ENCODE measurements around the gene IL34. TPM values are rescaled to one million over a fixed set of nuclear protein-coding genes. Genes with fewer than 3 reads are reported as not detected.

IL34 gene
- polyA plus RNA-seq, 1 of the 3 experiments (the other 2 are of a cell fraction) = 0.18 TPM

GRCh38 chr16:70598937-70599503, 47.3 kb upstream of the IL34 start (continued):
- no peak for TF ChIP-seq ZBTB33 (IDR thresholded peaks at IDR 0.05; ENCODE audit: borderline replicate concordance, low read depth)
- no peak for TF ChIP-seq TAF1 (IDR thresholded peaks at IDR 0.05; ENCODE audit: borderline replicate concordance, low read depth, low read length)
- no peak for TF ChIP-seq FOXJ3 (CRISPR knock-in tag; IDR thresholded peaks at IDR 0.05)
- no peak for TF ChIP-seq SMC3 (IDR thresholded peaks at IDR 0.05; ENCODE audit: low read depth, low read length)
- no peak for TF ChIP-seq SIN3A (IDR thresholded peaks at IDR 0.05; ENCODE audit: borderline replicate concordance, low read depth, low read length)

GRCh38 chr16:70600730-70601129, 45.6 kb upstream of the IL34 start:
- Histone ChIP-seq H3K27me3 (ENCODE audit: insufficient read depth) (no peaks in the 10 kb centered on the region), H3K36me3 (replicated peaks in 1 of 2; ENCODE audit: control insufficient read depth in 1 of 2, insufficient read depth in 2 of 2, low read length in 1 of 2) (no peaks in the 10 kb centered on the region), H3K27ac (ENCODE audit: low read depth in 2 of 2, low read length in 1 of 2) (no peak overlapping the region), H3K9ac (no peak overlapping the region), H3K79me2 (ENCODE audit: insufficient read depth) (no peaks in the 10 kb centered on the region), H3K4me2 (no peak overlapping the region), H3K4me1 (ENCODE audit: control insufficient read depth in 1 of 2, insufficient read depth in 2 of 2, low read depth in 1 of 2, low read length in 1 of 2) (no peaks in the 10 kb centered on the region), H3K9me2 (no peaks in the 10 kb centered on the region), H4K20me1 (ENCODE audit: insufficient read depth) (no peaks in the 10 kb centered on the region), H2AFZ (ENCODE audit: low read depth) (no peak overlapping the region), H3F3A (replicated peaks; ENCODE audit: insufficient read depth) (no peaks in the 10 kb centered on the region), H3K9me3 (no peaks in the 10 kb centered on the region), H3K4me3 (ENCODE audit: low read depth in 2 of 2, low read length in 1 of 2) (no peak overlapping the region)
- 50% methylated on average over 3 of the region's 3 CpGs for WGBS (ENCODE audit: low lambda C conversion rate)
- no peak for DNase-seq
- TF ChIP-seq IRF3 (IDR thresholded peaks at IDR 0.05; ENCODE audit: low read depth, low read length) = no peak
- no peak for TF ChIP-seq RCOR1 (IDR thresholded peaks at IDR 0.05; ENCODE audit: low read length)
- TF ChIP-seq CTCF (IDR thresholded peaks at IDR 0.05) = no peak
- no peak for TF ChIP-seq MEF2A (IDR thresholded peaks at IDR 0.05; ENCODE audit: borderline replicate concordance, low read depth)
- no peak for TF ChIP-seq NRF1 (IDR thresholded peaks at IDR 0.05; ENCODE audit: low read depth, low read length)
- TF ChIP-seq EP300 (IDR thresholded peaks at IDR 0.05; ENCODE audit: borderline replicate concordance in 1 of 2, low read depth in 1 of 2, low read length in 1 of 2) = no peak
- no peak for TF ChIP-seq TAF1 (IDR thresholded peaks at IDR 0.05; ENCODE audit: borderline replicate concordance, low read depth, low read length)
- ChIA-PET CTCF (no interaction called here), POLR2A (no interaction called here)

Measured in SK-N-SH (cell line).